Ascending aorta (tissue), 2 donors: Measurements from ENCODE around the gene RELCH. TPM values are rescaled to one million over a fixed set of nuclear protein-coding genes. Genes with fewer than 3 reads are reported as not detected.
A peak's percentile ranks its signal among the peaks of the same experiment; 100 is the strongest.

Experiments
- DNase-seq, 2 donors: peaks; one replicate each; pipeline ENCODE4 v3.0.0-alpha.2; 2019; ENCODE audit warnings: low spot score in 2 of 2
- H3K27ac ChIP-seq, 2 donors: fragments of 200-600 bp; sonication (generic); one replicate each; pipeline ENCODE4 v1.5.1; 2016 to 2017; ENCODE audit warnings: mild to moderate bottlenecking in 1 of 2
- H3K27me3 ChIP-seq: fragments of 200-600 bp; sonication (generic); one replicate; pipeline ENCODE4 v1.5.1; 2017
- H3K36me3 ChIP-seq, 2 donors: fragments of 200-600 bp; sonication (generic); one replicate each; pipeline ENCODE4 v1.5.1; 2016
- H3K4me1 ChIP-seq, 2 donors: fragments of 200-600 bp; sonication (generic); one replicate each; pipeline ENCODE4 v1.5.1; 2016 to 2017; ENCODE audit warnings: mild to moderate bottlenecking in 1 of 2
- H3K4me3 ChIP-seq, 2 donors: fragments of 200-600 bp; sonication (generic); one replicate each; pipeline ENCODE4 v1.5.1; 2016 to 2017; ENCODE audit warnings: mild to moderate bottlenecking in 1 of 2
- H3K9me3 ChIP-seq, 2 donors: fragments of 200-600 bp; sonication (generic); one replicate each; pipeline ENCODE4 v1.5.1; 2016
- CTCF ChIP-seq, 3 experiments: fragments of 200-600 bp in 2 of 3; fragments of 450-650 bp in 1 of 3; sonication (generic) in 2 of 3; IDR thresholded peaks; one replicate each; pipeline ENCODE4 v1.5.1; 2016 to 2019; ENCODE audit warnings: antibody characterized with exemption in 3 of 3, mild to moderate bottlenecking in 1 of 3, moderate library complexity in 1 of 3
- intact Hi-C: fragments of 100-400 bp; cut with DNase I; formaldehyde crosslinking; loops from one replicate; pipeline ENCODE4 v1.15.1; 2023
- total RNA-seq: library from RNA; depleted of rRNA; stranded (reverse); fragments of >200 nt; gene quantifications from one replicate; pipeline ENCODE4 v1.1.0, GENCODE V29; 2016

The RELCH gene
- total RNA-seq, 1 donor from 2014 or later, result 26.4 TPM

- Histone ChIP-seq H3K4me3 (no peak overlapping the region), H3K27me3 (no peaks in the 10 kb centered on the region), H3K4me1 (peaks cover 0 to 15% of the 10 kb centered on the region in 2 donors), H3K36me3 (no peaks in the 10 kb centered on the region), H3K27ac (no peak overlapping the region), H3K9me3 (no peaks in the 10 kb centered on the region)
- intact Hi-C loops, result loop anchor here (1.0 to 10.0 kb wide), 2 partner anchors 67 to 801 kb away; no protein-coding TSS in a partner anchor
- DNase-seq, result no peak
- TF ChIP-seq CTCF (IDR thresholded peaks at IDR 0.05), result peak; percentile 65 to 97 (median 92)
Observed at GRCh38 chr18:62183578-62184195, 3.4 kb upstream of the RELCH start.

- intact Hi-C loops, result loop anchor here (2.0 to 10.0 kb wide), 6 partner anchors 241 to 1251 kb away; partner anchors contain the start of genes PHLPP1 and VPS4B
- H3K9me3 ChIP-seq, result no peaks in the 10 kb centered on the region
- no peaks in the 10 kb centered on the region for H3K36me3 ChIP-seq
- peak overlapping the region; percentile 79 to 98 for H3K4me3 ChIP-seq
- H3K27me3 ChIP-seq, result no peaks in the 10 kb centered on the region
- peaks cover 0 to 28% of the 10 kb centered on the region in 2 donors for H3K4me1 ChIP-seq
- no peak for TF ChIP-seq CTCF (IDR thresholded peaks at IDR 0.05)
- DNase-seq, result peak in 1 of 2 donors; percentile 68
- peak overlapping the region; percentile 72 to 80 for H3K27ac ChIP-seq
Observed at GRCh38 chr18:62186499-62186773, 619 bp upstream of the RELCH start.

GRCh38 chr18:62187543-62188510 is 772 bp downstream of the RELCH start:
- intact Hi-C loops, result loop anchor here (1.0 to 10.0 kb wide), 7 partner anchors 239 to 1249 kb away; partner anchors contain the start of genes PHLPP1 and VPS4B

GRCh38 chr18:62189208-62189607 is 2.2 kb downstream of the RELCH start:
- no peaks in the 10 kb centered on the region for H3K36me3 ChIP-seq
- H3K4me3 ChIP-seq, result peak overlapping the region; percentile 13 to 16
- intact Hi-C loops, result loop anchor here (5.0 to 10.0 kb wide), 4 partner anchors 238 to 1248 kb away; partner anchors contain the start of gene VPS4B
- peaks cover 0 to 24% of the 10 kb centered on the region in 2 donors for H3K4me1 ChIP-seq
- H3K27ac ChIP-seq, result no peak overlapping the region
- TF ChIP-seq CTCF (IDR thresholded peaks at IDR 0.05), result no peak
- H3K9me3 ChIP-seq, result no peaks in the 10 kb centered on the region
- H3K27me3 ChIP-seq, result no peaks in the 10 kb centered on the region
- no peak for DNase-seq

More at GRCh38 chr18:62187543-62188510, 772 bp downstream of the RELCH start:
- Histone ChIP-seq H3K36me3 (no peaks in the 10 kb centered on the region), H3K27ac (peak overlapping the region; percentile 75 to 82), H3K27me3 (no peaks in the 10 kb centered on the region), H3K4me1 (peaks cover 0 to 28% of the 10 kb centered on the region in 2 donors), H3K4me3 (peak overlapping the region; percentile 79 to 98), H3K9me3 (no peaks in the 10 kb centered on the region)
- DNase-seq, result peak in 1 of 2 donors; percentile 65
- no peak for TF ChIP-seq CTCF (IDR thresholded peaks at IDR 0.05)

GRCh38 chr18:62196079-62196478 is 9.0 kb downstream of the RELCH start:
- H3K4me3 ChIP-seq, result no peak overlapping the region
- H3K27ac ChIP-seq, result no peak overlapping the region
- intact Hi-C loops, result no loop called here

More at GRCh38 chr18:62196079-62196478, 9.0 kb downstream of the RELCH start:
- no peak for TF ChIP-seq CTCF (IDR thresholded peaks at IDR 0.05)
- Histone ChIP-seq H3K4me1 (no peaks in the 10 kb centered on the region), H3K9me3 (no peaks in the 10 kb centered on the region), H3K27me3 (no peaks in the 10 kb centered on the region), H3K36me3 (no peaks in the 10 kb centered on the region)
- DNase-seq, result no peak
